Measurements from ENCODE around the gene CBFB. TPM values are rescaled to one million over a fixed set of nuclear protein-coding genes. Genes with fewer than 3 reads are reported as not detected.
A peak's percentile ranks its signal among the peaks of the same experiment; 100 is the strongest.

The CBFB gene
- total and polyA plus RNA-seq, 3 experiments from 2014 or later, result 100 to 141 (median 132) TPM

DNA sequence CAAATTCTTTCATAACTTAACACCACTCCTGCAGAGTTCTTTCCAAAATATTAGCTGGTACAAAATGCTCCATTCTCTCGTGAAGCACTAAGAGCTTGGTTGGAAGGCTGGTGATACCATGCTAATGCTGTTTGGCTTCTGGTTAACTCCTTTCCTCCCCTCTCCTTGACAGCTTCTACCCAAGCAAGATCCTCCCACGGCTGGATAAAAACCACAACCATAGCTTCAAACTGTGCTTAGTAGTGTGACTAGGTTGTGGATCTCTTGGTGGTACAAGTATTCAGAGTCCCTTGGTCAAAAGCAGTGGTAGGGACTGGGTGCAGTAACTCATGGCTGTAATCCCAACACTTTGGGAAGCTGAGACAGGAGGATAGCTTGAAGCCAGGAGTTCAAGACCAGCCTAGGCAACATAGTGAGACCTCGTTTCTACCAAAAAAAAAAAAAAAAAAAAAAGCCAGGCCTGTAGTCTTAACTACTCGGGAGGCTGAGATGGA lies 83.0 kb downstream of the CBFB start:
- H3K27ac ChIP-seq (ENCODE audit: low read depth, low read length), result no peak overlapping the region
- no peaks in the 10 kb centered on the region for H3K27me3 ChIP-seq (ENCODE audit: insufficient read depth, low read length, poor library complexity, severe bottlenecking)
- peak overlapping the region in 1 of 8 donors; percentile 54 for H3K27ac Mint-ChIP-seq
- peaks cover 0 to 39% (median 0%) of the 10 kb centered on the region in 3 donors for H3K36me3 Mint-ChIP-seq
- H3K27me3 Mint-ChIP-seq, result no peaks in the 10 kb centered on the region
- POLR2A ChIA-PET, result interaction anchor here (0.7 kb wide), 1 partner anchor 138 kb away, joined by 3 read pairs; no protein-coding TSS in a partner anchor
- no peak overlapping the region for H3K4me3 ChIP-seq (ENCODE audit: low read length)
- no peaks in the 10 kb centered on the region for H3K9me3 ChIP-seq (ENCODE audit: low read length)
- H3K9me3 Mint-ChIP-seq, result no peaks in the 10 kb centered on the region
- H3K4me3 Mint-ChIP-seq, result peak overlapping the region in 6 of 7 donors; percentile 66 to 94 (median 93)
- no peaks in the 10 kb centered on the region for H3K36me3 ChIP-seq (ENCODE audit: insufficient read depth, low read length)
- H3K4me1 Mint-ChIP-seq, result peaks cover 36 to 65% (median 45%) of the 10 kb centered on the region in 3 donors
- peaks cover 25% of the 10 kb centered on the region for H3K4me1 ChIP-seq (ENCODE audit: insufficient read depth, low read length)
- DNase-seq, result no peak
- CTCF ChIA-PET, result interaction anchor here (0.5 to 1.4 kb wide), 2 partner anchors 17 to 439 kb away, joined by 3 to 4 read pairs; no protein-coding TSS in a partner anchor

DNA sequence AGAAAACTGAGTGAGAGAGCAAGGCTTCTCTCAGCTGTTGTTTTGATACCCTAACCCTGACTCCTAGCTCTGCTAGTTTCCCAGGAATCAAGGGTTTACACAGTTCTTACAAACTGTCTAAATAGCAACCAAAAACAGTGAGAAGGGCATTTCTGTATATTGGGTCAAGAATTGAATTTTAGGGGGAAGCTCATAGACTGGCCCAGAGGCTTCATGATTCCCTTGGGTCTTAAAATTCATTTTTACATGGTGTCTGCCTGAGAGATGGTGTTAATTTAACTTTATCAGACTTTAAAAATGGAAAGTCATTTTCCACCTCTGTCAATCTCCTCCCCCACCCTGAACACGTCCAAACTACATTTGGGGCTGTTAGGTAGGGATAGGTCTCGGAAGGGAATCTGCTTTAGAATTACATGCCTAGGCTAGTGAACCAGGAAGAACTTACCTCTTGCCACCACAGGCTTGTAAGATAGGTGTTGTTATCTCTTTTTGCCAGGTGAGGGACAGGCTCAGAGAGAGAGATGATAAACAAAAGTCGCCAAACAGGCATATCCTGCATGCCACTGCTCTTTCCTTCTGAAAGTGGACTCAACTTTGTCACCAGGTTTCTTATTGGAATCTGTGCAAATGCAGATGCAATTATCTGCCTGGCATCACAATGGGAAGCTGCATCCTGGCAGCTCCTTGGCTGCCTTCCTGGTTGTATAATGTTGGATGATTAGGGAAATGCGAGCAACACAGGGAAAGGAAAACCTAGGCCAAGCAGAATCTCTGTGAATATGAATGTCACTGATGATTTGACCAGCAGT lies 83.8 kb downstream of the CBFB start:
- Histone ChIP-seq H3K4me3 (ENCODE audit: low read length) (no peak overlapping the region), H3K4me1 (ENCODE audit: insufficient read depth, low read length) (peaks cover 25% of the 10 kb centered on the region), H3K27ac (ENCODE audit: low read depth, low read length) (no peak overlapping the region), H3K9me3 (ENCODE audit: low read length) (no peaks in the 10 kb centered on the region), H3K36me3 (ENCODE audit: insufficient read depth, low read length) (no peaks in the 10 kb centered on the region), H3K27me3 (ENCODE audit: insufficient read depth, low read length, poor library complexity, severe bottlenecking) (no peaks in the 10 kb centered on the region)
- H3K4me1 Mint-ChIP-seq, result peaks cover 36 to 68% (median 45%) of the 10 kb centered on the region in 3 donors
- peaks cover 0 to 39% (median 0%) of the 10 kb centered on the region in 3 donors for H3K36me3 Mint-ChIP-seq
- H3K4me3 Mint-ChIP-seq, result peak overlapping the region in 2 of 7 donors; percentile 40
- CTCF ChIA-PET, result interaction anchor here (1.4 kb wide), 1 partner anchor 16 kb away, joined by 3 read pairs; no protein-coding TSS in a partner anchor
- peak overlapping the region in 3 of 8 donors; percentile 46 to 70 (median 52) for H3K27ac Mint-ChIP-seq
- no peak for DNase-seq
- H3K9me3 Mint-ChIP-seq, result no peaks in the 10 kb centered on the region
- POLR2A ChIA-PET, result interaction anchor here (0.7 kb wide), 1 partner anchor 138 kb away, joined by 3 read pairs; no protein-coding TSS in a partner anchor
- no peaks in the 10 kb centered on the region for H3K27me3 Mint-ChIP-seq

DNA sequence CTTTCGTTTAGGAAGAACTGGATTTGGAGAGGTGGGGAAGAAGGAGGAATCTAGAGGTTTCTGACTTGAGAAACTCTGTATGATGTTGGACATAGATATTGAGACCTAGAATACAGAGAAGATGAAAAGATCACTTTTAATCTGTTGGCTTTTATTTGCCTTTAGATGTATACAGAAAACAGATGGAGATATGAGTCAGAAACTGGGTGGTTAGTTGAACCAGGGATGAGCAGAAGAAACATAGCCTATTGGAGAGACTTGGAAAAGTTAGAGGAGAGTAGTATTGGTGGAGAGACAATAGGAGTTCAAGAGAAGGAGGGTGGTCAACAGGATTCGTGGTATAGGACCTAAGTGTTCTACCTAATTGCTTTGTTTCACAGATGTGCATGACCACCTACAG lies 85.8 kb downstream of the CBFB start:
- H3K27me3 Mint-ChIP-seq, result no peaks in the 10 kb centered on the region
- H3K4me3 ChIP-seq (ENCODE audit: low read length), result no peak overlapping the region
- ChIA-PET CTCF (interaction anchor here (0.8 to 1.7 kb wide), 3 partner anchors 27 to 70 kb away, joined by 3 to 5 read pairs (median 3); no protein-coding TSS in a partner anchor), POLR2A (no interaction called here)
- peaks cover 20% of the 10 kb centered on the region for H3K4me1 ChIP-seq (ENCODE audit: insufficient read depth, low read length)
- H3K9me3 ChIP-seq (ENCODE audit: low read length), result no peaks in the 10 kb centered on the region
- H3K27me3 ChIP-seq (ENCODE audit: insufficient read depth, low read length, poor library complexity, severe bottlenecking), result no peaks in the 10 kb centered on the region
- peaks cover 32 to 67% (median 39%) of the 10 kb centered on the region in 3 donors for H3K4me1 Mint-ChIP-seq
- H3K27ac ChIP-seq (ENCODE audit: low read depth, low read length), result no peak overlapping the region
- H3K4me3 Mint-ChIP-seq, result peak overlapping the region in 1 of 7 donors; percentile 8
- H3K36me3 Mint-ChIP-seq, result peaks cover 0 to 41% (median 0%) of the 10 kb centered on the region in 3 donors
- no peak for DNase-seq
- peak overlapping the region in 5 of 8 donors; percentile 1 to 48 (median 24) for H3K27ac Mint-ChIP-seq
- H3K36me3 ChIP-seq (ENCODE audit: insufficient read depth, low read length), result peaks cover 2% of the 10 kb centered on the region
- H3K9me3 Mint-ChIP-seq, result no peaks in the 10 kb centered on the region

DNA sequence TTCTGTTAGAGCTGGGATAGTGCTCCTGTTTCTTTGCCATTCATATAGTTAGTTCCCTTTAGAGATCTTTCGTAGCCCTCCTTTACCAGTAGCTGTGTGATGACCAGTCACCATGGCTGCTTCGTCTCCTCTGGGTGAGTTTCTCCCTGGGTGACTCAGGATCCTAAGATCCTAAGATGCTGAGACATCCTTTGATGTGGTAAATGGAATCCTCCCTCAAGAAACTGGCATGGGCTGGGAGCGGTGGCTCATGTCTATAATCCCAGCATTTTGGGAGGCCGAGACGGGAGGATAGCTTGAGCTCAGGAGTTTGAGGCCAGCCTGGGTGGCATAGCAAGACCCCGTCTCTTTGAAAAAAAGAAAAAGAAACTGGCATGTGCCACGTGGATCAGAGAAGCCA lies 86.7 kb downstream of the CBFB start:
- peaks cover 33 to 67% (median 42%) of the 10 kb centered on the region in 3 donors for H3K4me1 Mint-ChIP-seq
- CTCF ChIA-PET, result interaction anchor here (1.3 to 1.7 kb wide), 2 partner anchors 40 to 69 kb away, joined by 3 to 5 read pairs; no protein-coding TSS in a partner anchor
- DNase-seq, result no peak

DNA sequence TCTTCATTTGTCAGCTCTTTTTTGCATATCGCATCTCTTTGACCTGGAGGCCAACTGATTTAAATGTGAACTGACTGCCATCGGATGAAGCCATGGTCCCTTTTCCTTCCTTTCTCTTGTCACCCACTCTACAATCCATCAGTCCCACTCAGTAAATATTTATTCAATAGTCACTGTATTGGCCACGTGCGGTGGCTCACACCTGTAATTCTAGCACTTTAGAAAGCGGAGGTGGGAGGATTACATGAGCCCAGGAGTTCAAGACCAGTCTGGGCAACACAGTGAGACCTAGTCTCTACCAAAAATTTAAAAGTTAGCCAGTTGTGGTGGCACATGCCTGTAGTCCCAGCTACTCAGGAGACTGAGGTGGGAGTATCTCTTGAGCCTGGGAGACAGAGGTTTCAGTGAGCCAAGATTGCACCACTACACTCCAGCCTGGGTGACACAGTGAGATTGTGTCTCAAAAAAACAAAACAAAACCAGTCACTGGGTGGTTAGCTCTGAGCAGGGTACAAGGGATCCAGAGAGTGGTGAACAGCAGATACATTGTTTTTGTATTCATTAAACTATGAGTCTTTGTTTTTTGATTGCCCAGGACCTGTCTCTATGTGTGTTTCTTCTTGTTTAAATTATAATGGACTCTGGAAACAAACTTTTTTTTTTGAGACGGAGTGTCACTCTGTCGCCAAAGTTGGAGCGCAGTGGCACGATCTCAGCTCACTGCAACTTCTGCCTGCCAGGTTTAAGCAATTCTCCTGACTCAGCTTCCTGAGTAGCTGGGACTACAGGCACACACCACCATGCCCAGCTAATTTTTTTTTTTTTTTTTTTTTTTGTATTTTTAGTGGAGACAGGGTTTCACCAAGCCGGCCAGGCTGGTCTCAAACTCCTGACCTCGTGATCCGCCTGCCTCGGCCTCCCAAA lies 87.7 kb downstream of the CBFB start:
- Mint-ChIP-seq H3K36me3 (peaks cover 0 to 46% (median 7%) of the 10 kb centered on the region in 3 donors), H3K4me1 (peaks cover 27 to 57% (median 33%) of the 10 kb centered on the region in 3 donors), H3K9me3 (no peaks in the 10 kb centered on the region), H3K27ac (peak overlapping the region in 3 of 8 donors; percentile 8 to 47 (median 27)), H3K4me3 (peak overlapping the region in 1 of 7 donors; percentile 13), H3K27me3 (no peaks in the 10 kb centered on the region)
- Histone ChIP-seq H3K4me3 (ENCODE audit: low read length) (no peak overlapping the region), H3K27me3 (ENCODE audit: insufficient read depth, low read length, poor library complexity, severe bottlenecking) (no peaks in the 10 kb centered on the region), H3K4me1 (ENCODE audit: insufficient read depth, low read length) (peaks cover 4% of the 10 kb centered on the region), H3K9me3 (ENCODE audit: low read length) (no peaks in the 10 kb centered on the region), H3K36me3 (ENCODE audit: insufficient read depth, low read length) (peaks cover 12% of the 10 kb centered on the region), H3K27ac (ENCODE audit: low read depth, low read length) (no peak overlapping the region)
- CTCF ChIA-PET, result no interaction called here
- no peak for DNase-seq
- POLR2A ChIA-PET, result interaction anchor here (0.6 to 0.7 kb wide), 2 partner anchors 13 to 123 kb away, joined by 6 read pairs; no protein-coding TSS in a partner anchor

More for the DNA sequence above, 86.7 kb downstream of the CBFB start:
- POLR2A ChIA-PET, result no interaction called here
- Mint-ChIP-seq H3K27me3 (no peaks in the 10 kb centered on the region), H3K9me3 (no peaks in the 10 kb centered on the region), H3K4me3 (no peak overlapping the region), H3K36me3 (peaks cover 0 to 45% (median 4%) of the 10 kb centered on the region in 3 donors), H3K27ac (peak overlapping the region in 4 of 8 donors; percentile 19 to 43 (median 26))
- no peaks in the 10 kb centered on the region for H3K27me3 ChIP-seq (ENCODE audit: insufficient read depth, low read length, poor library complexity, severe bottlenecking)
- H3K9me3 ChIP-seq (ENCODE audit: low read length), result no peaks in the 10 kb centered on the region
- peaks cover 9% of the 10 kb centered on the region for H3K36me3 ChIP-seq (ENCODE audit: insufficient read depth, low read length)
- H3K27ac ChIP-seq (ENCODE audit: low read depth, low read length), result no peak overlapping the region
- peaks cover 15% of the 10 kb centered on the region for H3K4me1 ChIP-seq (ENCODE audit: insufficient read depth, low read length)
- no peak overlapping the region for H3K4me3 ChIP-seq (ENCODE audit: low read length)

DNA sequence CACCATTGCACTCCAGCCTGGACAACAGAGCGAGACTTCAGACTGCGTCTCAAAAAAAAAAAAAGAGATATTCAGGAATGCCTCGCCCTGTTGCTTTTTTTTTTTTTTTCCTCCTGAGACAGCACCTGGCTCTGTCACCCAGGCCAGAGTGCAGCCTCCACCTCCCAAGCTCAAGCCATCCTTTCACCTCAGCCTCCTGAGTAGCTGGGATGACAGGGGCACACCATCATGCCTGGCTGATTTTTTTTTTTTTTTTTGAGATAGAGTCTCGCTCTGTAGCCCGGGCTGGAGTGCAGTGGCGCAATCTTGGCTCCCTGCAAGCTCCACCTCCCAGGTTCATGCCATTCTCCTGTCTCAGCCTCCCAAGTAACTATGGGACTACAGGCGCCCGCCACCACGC lies 88.8 kb downstream of the CBFB start:
- H3K36me3 ChIP-seq (ENCODE audit: insufficient read depth, low read length), result peaks cover 12% of the 10 kb centered on the region
- CTCF ChIA-PET, result interaction anchor here (0.7 kb wide), 3 partner anchors 37 to 454 kb away, joined by 3 read pairs; no protein-coding TSS in a partner anchor
- no peak overlapping the region for H3K27ac ChIP-seq (ENCODE audit: low read depth, low read length)
- Mint-ChIP-seq H3K27me3 (no peaks in the 10 kb centered on the region), H3K4me3 (no peak overlapping the region), H3K27ac (no peak overlapping the region), H3K9me3 (no peaks in the 10 kb centered on the region), H3K4me1 (peaks cover 20 to 48% (median 22%) of the 10 kb centered on the region in 3 donors), H3K36me3 (peaks cover 0 to 51% (median 9%) of the 10 kb centered on the region in 3 donors)
- no peak overlapping the region for H3K4me3 ChIP-seq (ENCODE audit: low read length)
- no peaks in the 10 kb centered on the region for H3K9me3 ChIP-seq (ENCODE audit: low read length)
- POLR2A ChIA-PET, result interaction anchor here (0.7 kb wide), 1 partner anchor 122 kb away, joined by 6 read pairs; no protein-coding TSS in a partner anchor
- no peaks in the 10 kb centered on the region for H3K27me3 ChIP-seq (ENCODE audit: insufficient read depth, low read length, poor library complexity, severe bottlenecking)
- no peaks in the 10 kb centered on the region for H3K4me1 ChIP-seq (ENCODE audit: insufficient read depth, low read length)
- DNase-seq, result no peak

DNA sequence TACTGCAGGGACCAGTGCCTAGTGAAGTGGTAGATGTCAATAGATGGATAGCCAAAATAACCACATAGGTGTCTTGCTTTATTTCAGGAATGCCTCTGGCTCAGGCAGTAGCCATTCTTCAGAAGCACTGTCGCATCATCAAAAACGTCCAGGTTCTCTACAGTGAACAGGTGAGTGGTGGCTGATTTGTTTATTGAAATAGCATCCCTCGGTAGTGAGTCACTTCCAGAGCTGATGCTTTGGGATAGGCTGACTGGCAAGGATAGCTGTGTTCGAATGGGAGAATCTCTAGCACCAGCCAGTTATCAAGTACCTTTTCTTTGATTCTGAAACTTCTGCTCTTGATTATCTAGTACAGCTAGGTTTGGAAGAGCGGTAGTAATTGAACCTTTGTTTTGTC lies 91.1 kb downstream of the CBFB start:
- Mint-ChIP-seq H3K4me1 (peaks cover 10 to 34% (median 14%) of the 10 kb centered on the region in 3 donors), H3K27me3 (no peaks in the 10 kb centered on the region), H3K9me3 (no peaks in the 10 kb centered on the region), H3K4me3 (no peak overlapping the region), H3K36me3 (peaks cover 3 to 57% (median 15%) of the 10 kb centered on the region in 3 donors), H3K27ac (peak overlapping the region in 2 of 8 donors; percentile 32 to 66)
- H3K36me3 ChIP-seq (ENCODE audit: insufficient read depth, low read length), result peaks cover 12% of the 10 kb centered on the region
- no peaks in the 10 kb centered on the region for H3K9me3 ChIP-seq (ENCODE audit: low read length)
- no peak overlapping the region for H3K4me3 ChIP-seq (ENCODE audit: low read length)
- H3K4me1 ChIP-seq (ENCODE audit: insufficient read depth, low read length), result no peaks in the 10 kb centered on the region
- no peak overlapping the region for H3K27ac ChIP-seq (ENCODE audit: low read depth, low read length)
- POLR2A ChIA-PET, result no interaction called here
- DNase-seq, result no peak
- no peaks in the 10 kb centered on the region for H3K27me3 ChIP-seq (ENCODE audit: insufficient read depth, low read length, poor library complexity, severe bottlenecking)
- CTCF ChIA-PET, result interaction anchor here (0.9 to 1.3 kb wide), 2 partner anchors 9 to 35 kb away, joined by 3 to 4 read pairs; no protein-coding TSS in a partner anchor

All from CD8-positive, alpha-beta memory T cell (primary cell).